ENCODE results near the gene EPGN.

DNA sequence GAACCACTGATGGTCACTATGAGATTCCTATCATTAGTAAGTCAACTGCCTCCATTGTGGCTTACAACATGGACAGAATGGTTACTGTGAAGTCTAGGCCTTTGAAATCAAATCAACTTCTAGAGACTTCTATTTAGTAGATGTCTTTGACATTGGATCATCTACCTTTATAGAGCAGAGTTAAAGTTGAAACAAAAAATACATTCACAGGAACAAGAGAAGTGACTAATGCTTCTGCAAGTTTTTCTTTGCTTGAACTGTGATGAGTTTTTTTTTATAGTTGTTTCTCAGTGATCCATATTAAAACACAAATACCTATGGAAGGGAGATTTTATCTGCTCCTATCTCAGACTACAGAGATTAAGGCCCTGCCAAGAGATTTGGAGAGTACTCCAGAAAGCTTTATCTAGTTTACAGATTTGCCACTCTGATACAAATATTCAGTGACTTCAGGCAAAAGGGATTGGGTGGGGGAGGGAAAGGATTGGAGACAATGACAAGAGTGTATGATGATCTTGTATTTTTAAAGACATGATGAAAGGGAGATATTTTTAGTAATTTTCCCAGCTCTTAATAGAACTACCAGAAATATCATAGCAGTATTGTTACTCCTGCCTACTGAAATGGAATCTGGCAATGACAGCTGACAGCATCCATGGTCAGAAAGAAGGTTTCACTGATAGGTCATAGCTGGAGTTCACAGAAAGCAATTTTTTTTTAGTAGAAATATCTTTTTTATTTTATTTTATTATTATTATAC, 16.0 kb upstream of the EPGN start:
- TF ChIP-seq, protein P1, sequence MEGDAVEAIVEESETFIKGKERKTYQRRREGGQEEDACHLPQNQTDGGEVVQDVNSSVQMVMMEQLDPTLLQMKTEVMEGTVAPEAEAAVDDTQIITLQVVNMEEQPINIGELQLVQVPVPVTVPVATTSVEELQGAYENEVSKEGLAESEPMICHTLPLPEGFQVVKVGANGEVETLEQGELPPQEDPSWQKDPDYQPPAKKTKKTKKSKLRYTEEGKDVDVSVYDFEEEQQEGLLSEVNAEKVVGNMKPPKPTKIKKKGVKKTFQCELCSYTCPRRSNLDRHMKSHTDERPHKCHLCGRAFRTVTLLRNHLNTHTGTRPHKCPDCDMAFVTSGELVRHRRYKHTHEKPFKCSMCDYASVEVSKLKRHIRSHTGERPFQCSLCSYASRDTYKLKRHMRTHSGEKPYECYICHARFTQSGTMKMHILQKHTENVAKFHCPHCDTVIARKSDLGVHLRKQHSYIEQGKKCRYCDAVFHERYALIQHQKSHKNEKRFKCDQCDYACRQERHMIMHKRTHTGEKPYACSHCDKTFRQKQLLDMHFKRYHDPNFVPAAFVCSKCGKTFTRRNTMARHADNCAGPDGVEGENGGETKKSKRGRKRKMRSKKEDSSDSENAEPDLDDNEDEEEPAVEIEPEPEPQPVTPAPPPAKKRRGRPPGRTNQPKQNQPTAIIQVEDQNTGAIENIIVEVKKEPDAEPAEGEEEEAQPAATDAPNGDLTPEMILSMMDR (IDR thresholded peaks at IDR 0.05; ENCODE audit: low read depth, low read length) = no peak
- TF ChIP-seq EZH2phosphoT487 (IDR thresholded peaks at IDR 0.05; ENCODE audit: low read depth) = no peak

Data from OCI-LY3 (cell line).